ENCODE measurements around the gene ABHD16B. TPM values are rescaled to one million over a fixed set of nuclear protein-coding genes. Genes with fewer than 3 reads are reported as not detected.

The ABHD16B gene
- total and polyA plus RNA-seq, 2 of the 13 experiments (the other 11 are each of a cell fraction or from before 2014, with no cell fraction given) = not detected

GRCh38 chr20:63828951-63829350 is 32.3 kb upstream of the ABHD16B start:
- no peak overlapping the region for H3K9ac ChIP-seq (ENCODE audit: insufficient read depth, low read depth, low read length)
- BruUV-seq (replicated peaks) = no TSS peak
- ATAC-seq (peak; percentile 19; the same call in 2 of the 3 replicates), DNase-seq (ENCODE audit: low spot score) (no peak), FAIRE-seq (peak; percentile 23)
- no peak overlapping the region for H2AFZ ChIP-seq (ENCODE audit: low read length)
- no peaks in the 10 kb centered on the region for H3K36me3 ChIP-seq (replicated peaks in 1 of 2; ENCODE audit: control insufficient read depth in 1 of 2, insufficient read depth in 2 of 2, low read length in 2 of 2)
- no peak overlapping the region for H3K27ac ChIP-seq (ENCODE audit: extremely low read length, insufficient read depth, low read length)
- peaks cover 4% of the 10 kb centered on the region; the same call in 1 of the 2 replicates for H4K20me1 ChIP-seq (ENCODE audit: insufficient read depth, low read length)
- no peaks in the 10 kb centered on the region for H3K79me2 ChIP-seq (ENCODE audit: insufficient read depth, low read length)
- H3K4me2 ChIP-seq (ENCODE audit: low read depth, low read length) = peak overlapping the region; percentile 88
- in situ Hi-C loops (cut with HindIII; ENCODE audit: extremely low pct_ligation_motif_present, low pct_unique_long_range_greater_than_20kb) = no loop called here
- peaks cover 13 to 32% of the 10 kb centered on the region in 2 experiments for H3K27me3 ChIP-seq (ENCODE audit: control insufficient read depth in 1 of 2, insufficient read depth in 2 of 2, low read length in 2 of 2)
- ChIA-PET POLR2A (interaction anchor here (2.6 kb wide), 1 partner anchor 36 kb away, joined by 9 read pairs; the partner anchor contains the start of gene TPD52L2), CTCF (ENCODE audit: low intra/inter-chr PET ratio, low total read pairs) (interaction anchor here (1.5 kb wide), 1 partner anchor 35 kb away, joined by 4 read pairs; no protein-coding TSS in a partner anchor)
- peaks cover 52% of the 10 kb centered on the region for H3K4me1 ChIP-seq (ENCODE audit: insufficient read depth, low read length)
- 19% methylated on average over 10 of the region's 10 CpGs for WGBS (ENCODE audit: low lambda C conversion rate)
- H3K4me3 ChIP-seq (replicated peaks in 1 of 3; ENCODE audit: insufficient read depth in 1 of 3, low read depth in 2 of 3, low read length in 3 of 3) = peak overlapping the region in 1 of 3 experiments; percentile 24; a peak in 1 of 6 replicates
- intact Hi-C loops (cut with micrococcal nuclease; ENCODE audit: unreplicated experiment) = no loop called here
- no peaks in the 10 kb centered on the region for H3K9me3 ChIP-seq (ENCODE audit: low read length)
- TF ChIP-seq MTA1 (CRISPR knock-in tag; IDR thresholded peaks at IDR 0.05; ENCODE audit: borderline replicate concordance) (peak; percentile 43; the same call in 1 of the 2 replicates), HBP1 (CRISPR knock-in tag; IDR thresholded peaks at IDR 0.05; ENCODE audit: low read depth) (no peak), ZFP37 (CRISPR knock-in tag; IDR thresholded peaks at IDR 0.05; ENCODE audit: borderline replicate concordance) (0 out of 2 replicates have a peak, but pooled peaks have one; percentile 45), ZNF263 (CRISPR knock-in tag; IDR thresholded peaks at IDR 0.05) (0 out of 2 replicates have a peak, but pooled peaks have one; percentile 22), FUBP1 (CRISPR knock-in tag; IDR thresholded peaks at IDR 0.05; ENCODE audit: borderline replicate concordance) (no peak), HNF4A (CRISPR knock-in tag; IDR thresholded peaks at IDR 0.05) (0 out of 2 replicates have a peak, but pooled peaks have one; percentile 19), ZFP90 (CRISPR knock-in tag; IDR thresholded peaks at IDR 0.05; ENCODE audit: borderline replicate concordance) (peak; percentile 61), PHF21A (CRISPR knock-in tag; IDR thresholded peaks at IDR 0.05) (0 out of 2 replicates have a peak, but pooled peaks have one; percentile 5), RARA (CRISPR knock-in tag; IDR thresholded peaks at IDR 0.05) (0 out of 2 replicates have a peak, but pooled peaks have one; percentile 46), TARDBP (CRISPR knock-in tag; IDR thresholded peaks at IDR 0.05) (no peak), ZNF747 (CRISPR knock-in tag; IDR thresholded peaks at IDR 0.05; ENCODE audit: borderline replicate concordance) (0 out of 2 replicates have a peak, but pooled peaks have one; percentile 58), ZBTB4 (CRISPR knock-in tag; IDR thresholded peaks at IDR 0.05; ENCODE audit: borderline replicate concordance) (0 out of 2 replicates have a peak, but pooled peaks have one; percentile 42), MEF2D (CRISPR knock-in tag; IDR thresholded peaks at IDR 0.05) (peak; percentile 39; the same call in 1 of the 2 replicates), NR2F6 (IDR thresholded peaks at IDR 0.05) (peak; percentile 57; the same call in 1 of the 2 replicates), NR2F6 (CRISPR knock-in tag; IDR thresholded peaks at IDR 0.05) (0 out of 2 replicates have a peak, but pooled peaks have one; percentile 35)
- TF ChIP-seq, protein P1, sequence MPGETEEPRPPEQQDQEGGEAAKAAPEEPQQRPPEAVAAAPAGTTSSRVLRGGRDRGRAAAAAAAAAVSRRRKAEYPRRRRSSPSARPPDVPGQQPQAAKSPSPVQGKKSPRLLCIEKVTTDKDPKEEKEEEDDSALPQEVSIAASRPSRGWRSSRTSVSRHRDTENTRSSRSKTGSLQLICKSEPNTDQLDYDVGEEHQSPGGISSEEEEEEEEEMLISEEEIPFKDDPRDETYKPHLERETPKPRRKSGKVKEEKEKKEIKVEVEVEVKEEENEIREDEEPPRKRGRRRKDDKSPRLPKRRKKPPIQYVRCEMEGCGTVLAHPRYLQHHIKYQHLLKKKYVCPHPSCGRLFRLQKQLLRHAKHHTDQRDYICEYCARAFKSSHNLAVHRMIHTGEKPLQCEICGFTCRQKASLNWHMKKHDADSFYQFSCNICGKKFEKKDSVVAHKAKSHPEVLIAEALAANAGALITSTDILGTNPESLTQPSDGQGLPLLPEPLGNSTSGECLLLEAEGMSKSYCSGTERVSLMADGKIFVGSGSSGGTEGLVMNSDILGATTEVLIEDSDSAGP (CRISPR knock-in tag; IDR thresholded peaks at IDR 0.05; ENCODE audit: borderline replicate concordance) = 0 out of 2 replicates have a peak, but pooled peaks have one; percentile 38

Measured in HepG2 (cell line).